HEK293 (cell line): ENCODE measurements around the gene ABLIM2.

Source experiments
- CTCF ChIA-PET: fragments of 350-600 bp; formaldehyde crosslinking; extraction: SDS; loops from one replicate; lab custom pipeline; 2021; ENCODE audit warnings: antibody characterized with exemption; lab: Yijun Ruan, JAX
- POLR2A ChIA-PET: fragments of 300-600 bp; formaldehyde crosslinking; extraction: SDS; loops from one replicate; lab custom pipeline; 2020; ENCODE audit warnings: antibody characterized with exemption, inconsistent platforms; lab: Yijun Ruan, JAX
- H3K27ac ChIP-seq: fragments of 200-500 bp; sonication (Bioruptor generic); 2 replicates; pipeline ENCODE4 v1.5.1; 2014; ENCODE audit warnings: low read depth, low read length, control low read depth, inconsistent platforms; ENCODE audit errors: extremely low read depth
- H3K36me3 ChIP-seq, 2 experiments: fragments of 200-500 bp in 1 of 2; sonication (Bioruptor generic) in 1 of 2; 1 replicate in 1 of 2; 2 replicates in 1 of 2; pipeline ENCODE4 v1.5.1; 2014 to 2017; ENCODE audit warnings: inconsistent platforms in 2 of 2, low read length in 2 of 2; ENCODE audit not compliant: control insufficient read depth in 2 of 2, insufficient read depth in 1 of 2
- H3K4me1 ChIP-seq: fragments of 200-500 bp; sonication (Bioruptor generic); 2 replicates; pipeline ENCODE4 v1.5.1; 2014; ENCODE audit warnings: mild to moderate bottlenecking, low read length, inconsistent platforms; ENCODE audit not compliant: control insufficient read depth, insufficient read depth
- H3K4me3 ChIP-seq: 2 replicates; pipeline ENCODE4 v1.5.1; 2011; ENCODE audit warnings: low read depth, mild to moderate bottlenecking, control low read depth, low read length, moderate library complexity
- H3K9me3 ChIP-seq: fragments of 200-500 bp; sonication (Bioruptor generic); 2 replicates; pipeline ENCODE4 v1.5.1; 2014; ENCODE audit warnings: low read depth, low read length, inconsistent platforms; ENCODE audit not compliant: control insufficient read depth, insufficient read depth
- AEBP2 ChIP-seq: fragments of 450-650 bp; formaldehyde crosslinking; IDR thresholded peaks from 2 replicates; pipeline ENCODE4 v1.5.1; 2016; ENCODE audit warnings: missing biosample characterization, missing genetic modification characterization, borderline replicate concordance
- HOXA7 ChIP-seq: sonication (generic); formaldehyde crosslinking; IDR thresholded peaks from 2 replicates; pipeline ENCODE4 v1.8.1; 2022; ENCODE audit warnings: missing genetic modification reagents, borderline replicate concordance
- PRDM6 ChIP-seq: fragments of 450-650 bp; formaldehyde crosslinking; IDR thresholded peaks from 2 replicates; pipeline ENCODE4 v1.5.1; 2017; ENCODE audit warnings: missing biosample characterization, missing genetic modification characterization
- TRIM28 ChIP-seq: IDR thresholded peaks from 2 replicates; pipeline ENCODE4 v1.6.1; 2011; ENCODE audit warnings: low read length, control low read depth, borderline replicate concordance
- ZNF121 ChIP-seq: fragments of 450-650 bp; formaldehyde crosslinking; IDR thresholded peaks from 2 replicates; pipeline ENCODE4 v1.5.1; 2016; ENCODE audit warnings: missing biosample characterization, missing genetic modification characterization
- ZNF19 ChIP-seq: fragments of 450-650 bp; formaldehyde crosslinking; IDR thresholded peaks from 2 replicates; pipeline ENCODE4; 2016; ENCODE audit warnings: missing biosample characterization, missing genetic modification characterization, low read depth
- ZNF211 ChIP-seq: fragments of 450-650 bp; formaldehyde crosslinking; IDR thresholded peaks from 2 replicates; pipeline ENCODE4 v1.5.1; 2016; ENCODE audit warnings: low read depth, missing biosample characterization, missing genetic modification characterization
- ZNF24 ChIP-seq: fragments of 450-650 bp; formaldehyde crosslinking; IDR thresholded peaks from 2 replicates; pipeline ENCODE4 v1.5.1; 2016; ENCODE audit warnings: missing biosample characterization, missing genetic modification characterization
- ZNF274 ChIP-seq, 2 experiments: fragments of 200-500 bp in 1 of 2; fragments of 450-650 bp in 1 of 2; sonication (Bioruptor generic) in 1 of 2; formaldehyde crosslinking in 1 of 2; IDR thresholded peaks; 2 replicates each; pipeline versions ENCODE4 v1.5.1 to v1.6.1; 2014 to 2016; ENCODE audit warnings: borderline replicate concordance in 1 of 2, inconsistent platforms in 1 of 2, low read length in 1 of 2, missing biosample characterization in 1 of 2, missing genetic modification characterization in 1 of 2
- ZNF280C ChIP-seq: fragments of 450-650 bp; formaldehyde crosslinking; IDR thresholded peaks from 2 replicates; pipeline ENCODE4 v1.5.1; 2016; ENCODE audit warnings: missing biosample characterization, missing genetic modification characterization
- ZNF311 ChIP-seq: fragments of 450-650 bp; formaldehyde crosslinking; IDR thresholded peaks from 2 replicates; pipeline ENCODE4 v1.5.1; 2017; ENCODE audit warnings: missing biosample characterization, missing genetic modification characterization, borderline replicate concordance
- ZNF48 ChIP-seq: fragments of 450-650 bp; formaldehyde crosslinking; IDR thresholded peaks from 2 replicates; pipeline ENCODE4 v1.5.1; 2016; ENCODE audit warnings: missing biosample characterization, missing genetic modification characterization
- ZNF529 ChIP-seq: fragments of 450-650 bp; formaldehyde crosslinking; IDR thresholded peaks from 2 replicates; pipeline ENCODE4 v1.5.1; 2017; ENCODE audit warnings: missing genetic modification characterization, missing biosample characterization; ENCODE audit not compliant: insufficient replicate concordance
- ZNF530 ChIP-seq: fragments of 450-650 bp; formaldehyde crosslinking; IDR thresholded peaks from 2 replicates; pipeline ENCODE4 v1.5.1; 2016; ENCODE audit warnings: low read depth, missing biosample characterization, missing genetic modification characterization
- ZNF561 ChIP-seq: fragments of 450-650 bp; IDR thresholded peaks from 2 replicates; pipeline ENCODE4 v1.5.1; 2018; ENCODE audit warnings: missing biosample characterization, missing genetic modification characterization, borderline replicate concordance
- ZNF585B ChIP-seq: fragments of 450-650 bp; formaldehyde crosslinking; IDR thresholded peaks from 2 replicates; pipeline ENCODE4 v1.5.1; 2016; ENCODE audit warnings: missing biosample characterization, missing genetic modification characterization
- ZNF596 ChIP-seq: fragments of 450-650 bp; IDR thresholded peaks from 2 replicates; pipeline ENCODE4 v1.5.0; 2018; ENCODE audit warnings: missing biosample characterization, mild to moderate bottlenecking, missing genetic modification characterization, moderate library complexity
- ZNF623 ChIP-seq: fragments of 450-650 bp; formaldehyde crosslinking; IDR thresholded peaks from 2 replicates; pipeline ENCODE4 v1.5.1; 2016; ENCODE audit warnings: missing biosample characterization, missing genetic modification characterization
- TF ChIP-seq, protein P1 (sequence below): fragments of 450-650 bp; IDR thresholded peaks from 2 replicates; pipeline ENCODE4 v1.5.1; 2018; ENCODE audit warnings: missing biosample characterization, missing genetic modification characterization

Gene ABLIM2

DNA sequence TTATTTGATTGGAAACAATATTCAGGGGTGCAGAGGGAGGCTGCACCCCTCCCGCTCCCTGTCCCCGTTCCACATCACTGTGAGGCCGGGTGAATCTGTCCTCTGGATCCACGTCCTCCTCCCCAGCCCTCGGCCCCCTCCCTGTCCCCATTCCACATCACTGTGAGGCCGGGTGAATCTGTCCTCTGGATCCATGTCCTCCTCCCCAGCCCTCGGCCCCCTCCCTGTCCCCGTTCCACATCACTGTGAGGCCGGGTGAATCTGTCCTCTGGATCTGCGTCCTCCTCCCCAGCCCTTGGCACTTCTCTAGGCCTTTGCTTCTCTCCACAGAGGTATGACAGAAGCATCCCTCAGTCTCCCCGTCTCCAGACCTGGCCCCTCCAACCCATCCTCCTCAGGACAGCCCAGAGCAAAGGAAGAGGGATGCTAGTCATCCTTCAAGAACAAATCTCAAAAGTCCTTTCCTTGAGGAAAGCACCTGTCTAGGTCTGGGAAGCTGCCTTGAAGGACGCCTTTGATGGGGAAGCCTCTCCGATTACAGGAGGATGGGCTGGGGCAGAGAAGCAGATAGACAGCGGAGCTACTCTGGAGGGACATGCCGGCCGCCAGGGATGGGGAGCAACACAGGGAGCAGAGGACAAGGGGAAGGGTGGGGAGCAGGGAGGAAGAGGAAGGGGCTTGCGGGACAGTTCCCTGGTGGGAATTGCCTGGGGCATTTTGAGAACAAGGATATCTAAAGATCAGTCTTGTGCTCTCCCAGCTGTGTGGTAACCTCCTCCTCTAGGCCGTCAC is 208.1 kb downstream of the ABLIM2 start:
- Histone ChIP-seq H3K9me3 (no peaks in the 10 kb centered on the region), H3K4me3 (no peak overlapping the region), H3K4me1 (no peaks in the 10 kb centered on the region), H3K27ac (no peak overlapping the region), H3K36me3 (no peaks in the 10 kb centered on the region)
- CTCF ChIA-PET, result no interaction called here
- TF ChIP-seq ZNF530 (tag by site-specific recombination) (no peak), ZNF623 (no peak), ZNF529 (tag by site-specific recombination) (no peak)
- POLR2A ChIA-PET, result no interaction called here

DNA sequence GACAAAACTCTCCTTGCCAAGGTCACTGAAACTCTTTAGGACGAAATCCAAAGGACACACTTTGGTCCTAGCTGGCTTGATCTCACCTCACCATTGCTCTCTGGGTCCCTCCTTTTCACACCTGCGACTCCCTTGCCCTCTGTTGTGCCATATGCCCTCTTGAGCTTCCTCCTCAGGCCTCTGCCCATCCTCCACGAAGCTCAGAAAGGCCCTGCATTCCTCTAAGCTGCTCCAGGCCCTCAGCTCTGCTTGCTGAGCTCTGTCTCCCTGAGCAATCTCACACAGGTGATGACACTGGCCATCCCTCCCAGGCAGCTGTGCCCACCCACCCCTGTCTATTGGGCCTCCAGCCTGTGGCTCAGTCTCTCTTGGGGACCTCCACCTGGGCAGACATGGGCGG is 208.9 kb downstream of the ABLIM2 start:
- no peaks in the 10 kb centered on the region for H3K4me1 ChIP-seq
- H3K9me3 ChIP-seq, result no peaks in the 10 kb centered on the region
- CTCF ChIA-PET, result no interaction called here
- POLR2A ChIA-PET, result no interaction called here
- no peaks in the 10 kb centered on the region for H3K36me3 ChIP-seq
- no peak overlapping the region for H3K4me3 ChIP-seq
- H3K27ac ChIP-seq, result no peak overlapping the region
- TF ChIP-seq PRDM6 (tag by site-specific recombination), result no peak
- no peak for TF ChIP-seq ZNF48 (tag by site-specific recombination)

GRCh38 chr4:7947927-7948326 is 210.7 kb downstream of the ABLIM2 start:
- H3K36me3 ChIP-seq, result no peaks in the 10 kb centered on the region
- ChIA-PET POLR2A (no interaction called here), CTCF (interaction anchor here (0.6 kb wide), 1 partner anchor 16 kb away, joined by 4 read pairs; no protein-coding TSS in a partner anchor)
- no peaks in the 10 kb centered on the region for H3K9me3 ChIP-seq
- TF ChIP-seq TRIM28, result no peak
- TF ChIP-seq ZNF24 (tag by site-specific recombination), result no peak
- TF ChIP-seq ZNF596 (tag by site-specific recombination), result no peak
- no peak for TF ChIP-seq ZNF19
- TF ChIP-seq ZNF121, result no peak
- no peak for TF ChIP-seq HOXA7 (CRISPR knock-in tag)
- TF ChIP-seq, protein P1, sequence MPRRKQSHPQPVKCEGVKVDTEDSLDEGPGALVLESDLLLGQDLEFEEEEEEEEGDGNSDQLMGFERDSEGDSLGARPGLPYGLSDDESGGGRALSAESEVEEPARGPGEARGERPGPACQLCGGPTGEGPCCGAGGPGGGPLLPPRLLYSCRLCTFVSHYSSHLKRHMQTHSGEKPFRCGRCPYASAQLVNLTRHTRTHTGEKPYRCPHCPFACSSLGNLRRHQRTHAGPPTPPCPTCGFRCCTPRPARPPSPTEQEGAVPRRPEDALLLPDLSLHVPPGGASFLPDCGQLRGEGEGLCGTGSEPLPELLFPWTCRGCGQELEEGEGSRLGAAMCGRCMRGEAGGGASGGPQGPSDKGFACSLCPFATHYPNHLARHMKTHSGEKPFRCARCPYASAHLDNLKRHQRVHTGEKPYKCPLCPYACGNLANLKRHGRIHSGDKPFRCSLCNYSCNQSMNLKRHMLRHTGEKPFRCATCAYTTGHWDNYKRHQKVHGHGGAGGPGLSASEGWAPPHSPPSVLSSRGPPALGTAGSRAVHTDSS (tag by site-specific recombination), result no peak
- no peak for TF ChIP-seq ZNF561 (tag by site-specific recombination)
- no peak for TF ChIP-seq ZNF311
- no peak for TF ChIP-seq ZNF211 (tag by site-specific recombination)
- no peak for TF ChIP-seq ZNF280C (tag by site-specific recombination)
- no peak for TF ChIP-seq ZNF274 (IDR thresholded peaks at IDR 0.05; ENCODE audit: low read length)
- TF ChIP-seq ZNF274 (tag by site-specific recombination; IDR thresholded peaks at IDR 0.05; ENCODE audit: borderline replicate concordance), result no peak
- no peak for TF ChIP-seq AEBP2 (tag by site-specific recombination)
- TF ChIP-seq ZNF585B (tag by site-specific recombination), result no peak
- no peak overlapping the region for H3K4me3 ChIP-seq
- no peaks in the 10 kb centered on the region for H3K4me1 ChIP-seq
- no peak overlapping the region for H3K27ac ChIP-seq
